K562 (cell line): ENCODE results near the gene KCNK1.

Experiments used
- MTF1 ChIP-seq: fragments of 250-450 bp; sonication (Bioruptor Pico); IDR thresholded peaks from 2 replicates; pipeline ENCODE4 v1.9.0; 2021; ENCODE audit warnings: moderate library complexity, mild to moderate bottlenecking, inconsistent platforms, borderline replicate concordance
- NFRKB ChIP-seq: fragments of 450-650 bp; IDR thresholded peaks from 2 replicates; pipeline ENCODE4 v1.6.1; 2016; ENCODE audit warnings: low read depth
- ZNF444 ChIP-seq: fragments of 250-450 bp; sonication (Bioruptor Pico); IDR thresholded peaks from 2 replicates; pipeline ENCODE4 v1.4.0; 2020; ENCODE audit warnings: mild to moderate bottlenecking, moderate library complexity
- TF ChIP-seq, protein P1 (sequence below), 3 experiments: IDR thresholded peaks in 2 of 3; conservative IDR thresholded peaks in 1 of 3; 2 replicates each; pipeline ENCODE4 v1.5.1; 2011 to 2012; ENCODE audit warnings: low read length in 3 of 3, mild to moderate bottlenecking in 3 of 3, control low read depth in 2 of 3, improper control_type of control experiment in 1 of 3, inconsistent platforms in 1 of 3, low read depth in 1 of 3, mixed read lengths in 1 of 3, moderate library complexity in 1 of 3; ENCODE audit not compliant: insufficient read depth in 2 of 3
- TF ChIP-seq, protein P2 (sequence below), 2 experiments: fragments of 450-650 bp in 1 of 2; sonication (generic) in 1 of 2; formaldehyde crosslinking in 1 of 2; IDR thresholded peaks in 1 of 2; conservative IDR thresholded peaks in 1 of 2; 2 replicates each; pipeline versions ENCODE4 v1.6.1 to v1.8.1; 2016 to 2023; ENCODE audit warnings: mild to moderate bottlenecking in 2 of 2, moderate library complexity in 2 of 2, inconsistent platforms in 1 of 2, missing genetic modification reagents in 1 of 2
- TF ChIP-seq, protein P3 (sequence below): sonication (generic); formaldehyde crosslinking; IDR thresholded peaks from 2 replicates; pipeline ENCODE4 v1.8.0; 2022; ENCODE audit warnings: mild to moderate bottlenecking, low read depth, missing genetic modification reagents

DNA sequence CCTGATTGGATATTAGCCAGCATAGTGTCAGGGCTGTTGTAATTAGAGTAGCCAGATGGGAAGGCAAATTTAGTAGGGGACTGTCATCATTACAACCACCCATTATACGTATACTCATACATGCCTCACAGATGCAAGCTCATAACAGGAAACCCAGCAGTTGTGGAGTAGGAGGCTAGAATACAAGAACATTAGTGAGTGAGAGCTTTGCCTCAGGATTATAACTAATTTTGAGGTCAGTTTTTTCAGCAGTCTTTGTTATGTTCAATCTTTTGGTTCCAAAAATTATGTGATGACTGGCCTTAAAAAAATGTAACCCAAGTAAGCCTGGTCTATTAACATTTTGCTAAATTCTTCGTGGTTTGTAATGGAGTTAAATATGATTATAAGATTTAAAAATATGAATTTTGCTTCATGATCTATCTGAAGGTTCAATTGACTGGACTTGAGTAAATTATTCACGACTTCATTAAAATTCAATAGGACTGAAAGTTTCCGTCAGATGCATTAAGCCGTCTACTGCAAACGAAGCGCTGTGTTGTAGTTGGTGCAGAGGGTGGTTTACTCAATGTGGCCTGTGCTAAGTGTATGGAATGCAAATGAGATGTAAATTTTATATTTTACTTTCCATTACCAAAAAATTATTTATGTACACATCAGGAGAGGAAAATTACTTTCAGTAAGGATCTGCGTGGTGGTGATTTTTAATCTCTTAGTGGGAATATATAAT is 48.8 kb downstream of the KCNK1 start:
- TF ChIP-seq, protein P1, sequence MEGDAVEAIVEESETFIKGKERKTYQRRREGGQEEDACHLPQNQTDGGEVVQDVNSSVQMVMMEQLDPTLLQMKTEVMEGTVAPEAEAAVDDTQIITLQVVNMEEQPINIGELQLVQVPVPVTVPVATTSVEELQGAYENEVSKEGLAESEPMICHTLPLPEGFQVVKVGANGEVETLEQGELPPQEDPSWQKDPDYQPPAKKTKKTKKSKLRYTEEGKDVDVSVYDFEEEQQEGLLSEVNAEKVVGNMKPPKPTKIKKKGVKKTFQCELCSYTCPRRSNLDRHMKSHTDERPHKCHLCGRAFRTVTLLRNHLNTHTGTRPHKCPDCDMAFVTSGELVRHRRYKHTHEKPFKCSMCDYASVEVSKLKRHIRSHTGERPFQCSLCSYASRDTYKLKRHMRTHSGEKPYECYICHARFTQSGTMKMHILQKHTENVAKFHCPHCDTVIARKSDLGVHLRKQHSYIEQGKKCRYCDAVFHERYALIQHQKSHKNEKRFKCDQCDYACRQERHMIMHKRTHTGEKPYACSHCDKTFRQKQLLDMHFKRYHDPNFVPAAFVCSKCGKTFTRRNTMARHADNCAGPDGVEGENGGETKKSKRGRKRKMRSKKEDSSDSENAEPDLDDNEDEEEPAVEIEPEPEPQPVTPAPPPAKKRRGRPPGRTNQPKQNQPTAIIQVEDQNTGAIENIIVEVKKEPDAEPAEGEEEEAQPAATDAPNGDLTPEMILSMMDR (IDR thresholded peaks at IDR 0.05 in 2 of 3, conservative IDR thresholded peaks at IDR 0.05 in 1 of 3; ENCODE audit: insufficient read depth in 2 of 3, low read depth in 1 of 3, low read length in 3 of 3) = no peak
- no peak for TF ChIP-seq NFRKB
- TF ChIP-seq MTF1 (CRISPR knock-in tag) = no peak
- TF ChIP-seq, protein P2, sequence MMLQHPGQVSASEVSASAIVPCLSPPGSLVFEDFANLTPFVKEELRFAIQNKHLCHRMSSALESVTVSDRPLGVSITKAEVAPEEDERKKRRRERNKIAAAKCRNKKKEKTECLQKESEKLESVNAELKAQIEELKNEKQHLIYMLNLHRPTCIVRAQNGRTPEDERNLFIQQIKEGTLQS (IDR thresholded peaks at IDR 0.05) = no peak
- TF ChIP-seq, protein P2 (CRISPR knock-in tag; conservative IDR thresholded peaks at IDR 0.05) = no peak
- TF ChIP-seq, protein P3, sequence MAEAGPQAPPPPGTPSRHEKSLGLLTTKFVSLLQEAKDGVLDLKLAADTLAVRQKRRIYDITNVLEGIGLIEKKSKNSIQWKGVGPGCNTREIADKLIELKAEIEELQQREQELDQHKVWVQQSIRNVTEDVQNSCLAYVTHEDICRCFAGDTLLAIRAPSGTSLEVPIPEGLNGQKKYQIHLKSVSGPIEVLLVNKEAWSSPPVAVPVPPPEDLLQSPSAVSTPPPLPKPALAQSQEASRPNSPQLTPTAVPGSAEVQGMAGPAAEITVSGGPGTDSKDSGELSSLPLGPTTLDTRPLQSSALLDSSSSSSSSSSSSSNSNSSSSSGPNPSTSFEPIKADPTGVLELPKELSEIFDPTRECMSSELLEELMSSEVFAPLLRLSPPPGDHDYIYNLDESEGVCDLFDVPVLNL (CRISPR knock-in tag) = no peak
- TF ChIP-seq ZNF444 (CRISPR knock-in tag) = no peak
